B cell (primary cell): ENCODE measurements around the gene AMPH. TPM values are rescaled to one million over a fixed set of nuclear protein-coding genes. Genes with fewer than 3 reads are reported as not detected.

Experiments used
- ATAC-seq: fragments of 200-7000 bp; cut with Tn5 transposase; one replicate; pipeline ENCODE4 v1.10.0; 2021; ENCODE audit warnings: low read depth, mild to moderate bottlenecking, moderate number of reproducible peaks, moderate library complexity
- CTCF ChIA-PET: fragments of 350-600 bp; sonication (Branson Sonifier 250); formaldehyde crosslinking; loops from one replicate; lab custom pipeline; 2021; ENCODE audit warnings: antibody characterized with exemption, inconsistent platforms; lab: Charles Lee
- POLR2A ChIA-PET: fragments of 350-600 bp; sonication (Branson Sonifier 250); formaldehyde crosslinking; loops from one replicate; lab custom pipeline; 2021; ENCODE audit warnings: antibody characterized with exemption; lab: Charles Lee
- DNase-seq: peaks from one replicate; pipeline ENCODE4 v3.0.0; 2013
- H2AFZ ChIP-seq: 2 replicates; pipeline ENCODE4 v1.6.1; 2012; ENCODE audit warnings: mild to moderate bottlenecking, low read depth, low read length; ENCODE audit not compliant: insufficient read depth, poor library complexity, severe bottlenecking
- H3K27ac ChIP-seq, 2 donors: 1 replicate in 1 of 2; 2 replicates in 1 of 2; pipeline ENCODE4 v1.5.1; 2012 to 2013; ENCODE audit warnings: low read length in 2 of 2, mild to moderate bottlenecking in 2 of 2, moderate library complexity in 1 of 2
- H3K27me3 ChIP-seq, 4 experiments: fragments of 200-600 bp in 1 of 4; sonication (generic) in 1 of 4; replicated peaks in 1 of 4; 1 replicate in 2 of 4; 2 replicates in 2 of 4; pipeline versions ENCODE4 v1.6.1 to v1.7.0; 2013 to 2016; ENCODE audit warnings: low read length in 3 of 4, mild to moderate bottlenecking in 2 of 4, mixed read lengths in 1 of 4, moderate library complexity in 1 of 4; ENCODE audit not compliant: insufficient read depth in 4 of 4, control insufficient read depth in 3 of 4; ENCODE audit errors: control extremely low read depth in 1 of 4
- H3K36me3 ChIP-seq, 2 experiments: replicated peaks in 1 of 2; 1 replicate in 1 of 2; 2 replicates in 1 of 2; pipeline versions ENCODE4 v1.6.1 to v1.7.1; 2013; ENCODE audit warnings: low read length in 1 of 2; ENCODE audit not compliant: insufficient read depth in 2 of 2, control insufficient read depth in 1 of 2; ENCODE audit errors: control extremely low read depth in 1 of 2, extremely low read depth in 1 of 2
- H3K4me1 ChIP-seq, 2 donors: fragments of 200-600 bp in 1 of 2; sonication (generic) in 1 of 2; 1 replicate in 1 of 2; 2 replicates in 1 of 2; pipeline versions ENCODE4 v1.5.1 to v1.6.1; 2013 to 2017; ENCODE audit warnings: low read length in 2 of 2; ENCODE audit not compliant: control insufficient read depth in 2 of 2, insufficient read depth in 2 of 2
- H3K4me2 ChIP-seq: replicated peaks from 2 replicates; pipeline ENCODE3; 2012; ENCODE audit warnings: mild to moderate bottlenecking, low read depth, low read length; ENCODE audit not compliant: poor library complexity, severe bottlenecking
- H3K4me3 ChIP-seq, 5 experiments: fragments of 200-600 bp in 1 of 5; sonication (generic) in 1 of 5; 1 replicate in 3 of 5; 2 replicates in 2 of 5; pipeline versions ENCODE4 v1.5.1 to v1.7.0; 2011 to 2016; ENCODE audit warnings: low read length in 4 of 5, mild to moderate bottlenecking in 4 of 5, low read depth in 2 of 5, control low read depth in 1 of 5, moderate library complexity in 1 of 5; ENCODE audit not compliant: insufficient read depth in 1 of 5; ENCODE audit errors: control extremely low read depth in 1 of 5, extremely low read depth in 1 of 5
- H3K79me2 ChIP-seq: fragments of 200-600 bp; sonication (generic); one replicate; pipeline ENCODE4 v1.6.0; 2016; ENCODE audit warnings: low read length; ENCODE audit not compliant: control insufficient read depth, insufficient read depth
- H3K9ac ChIP-seq: fragments of 200-600 bp; sonication (generic); 2 replicates; pipeline ENCODE4 v1.6.1; 2017; ENCODE audit warnings: mild to moderate bottlenecking, low read length, moderate library complexity
- H3K9me3 ChIP-seq, 3 donors: one replicate each; pipeline versions ENCODE4 v1.6.1 to v1.7.1; 2013; ENCODE audit warnings: low read length in 2 of 3; ENCODE audit not compliant: control insufficient read depth in 2 of 3, insufficient read depth in 1 of 3; ENCODE audit errors: control extremely low read depth in 1 of 3
- H4K20me1 ChIP-seq: 2 replicates; pipeline ENCODE4 v1.6.0; 2012; ENCODE audit warnings: mild to moderate bottlenecking, low read length; ENCODE audit not compliant: insufficient read depth, control insufficient read depth, poor library complexity, severe bottlenecking
- H3K27ac Mint-ChIP-seq: one replicate; pipeline ENCODE4 v1.8.0; 2021; ENCODE audit warnings: mixed read lengths
- H3K27me3 Mint-ChIP-seq: one replicate; pipeline ENCODE4 v1.8.0; 2021; ENCODE audit warnings: mixed read lengths
- H3K4me1 Mint-ChIP-seq: one replicate; pipeline ENCODE4 v1.8.0; 2021; ENCODE audit warnings: mixed read lengths
- H3K4me3 Mint-ChIP-seq: one replicate; pipeline ENCODE4 v1.8.0; 2021; ENCODE audit warnings: mixed read lengths
- H3K9me3 Mint-ChIP-seq: one replicate; pipeline ENCODE4 v1.8.0; 2022; ENCODE audit warnings: mixed read lengths; ENCODE audit not compliant: insufficient read depth
- EZH2 ChIP-seq: IDR thresholded peaks from 2 replicates; pipeline ENCODE4 v1.6.1; 2012; ENCODE audit warnings: borderline replicate concordance, low read depth, mild to moderate bottlenecking, moderate library complexity, low read length; ENCODE audit not compliant: insufficient read depth, poor library complexity, severe bottlenecking
- WGBS: methylation state at CpG from one replicate; pipeline ENCODE4 v1.1.5; 2013; ENCODE audit warnings: missing lambda C conversion rate; ENCODE audit not compliant: insufficient coverage; 5-methylcytosine and 5-hydroxymethylcytosine counted together
- intact Hi-C: fragments of 100-400 bp; cut with micrococcal nuclease; formaldehyde crosslinking; loops from one replicate; pipeline ENCODE4 v1.10.0; 2022
- polyA plus RNA-seq: library from polyadenylated mRNA; depleted of rRNA; stranded (reverse); fragments of >200 nt; gene quantifications from 2 replicates; pipeline ENCODE4 v1.2.3, GENCODE V29; 2012
- total RNA-seq, 2 donors: library from RNA; stranded (reverse); fragments of 120-200 nt in 1 of 2; gene quantifications; 1 replicate in 1 of 2; 2 replicates in 1 of 2; pipeline versions ENCODE4 v1.2.3 to v1.2.4, GENCODE V29; 2013 to 2022
- TF ChIP-seq, protein P1 (sequence below): fragments of 200-600 bp; IDR thresholded peaks from one replicate; pipeline ENCODE4 v1.8.0; 2022; ENCODE audit warnings: antibody characterized with exemption, mild to moderate bottlenecking

AMPH gene
- total and polyA plus RNA-seq, 2 donors (not counting 1 experiment from before 2014, with no cell fraction given), result not detected

DNA sequence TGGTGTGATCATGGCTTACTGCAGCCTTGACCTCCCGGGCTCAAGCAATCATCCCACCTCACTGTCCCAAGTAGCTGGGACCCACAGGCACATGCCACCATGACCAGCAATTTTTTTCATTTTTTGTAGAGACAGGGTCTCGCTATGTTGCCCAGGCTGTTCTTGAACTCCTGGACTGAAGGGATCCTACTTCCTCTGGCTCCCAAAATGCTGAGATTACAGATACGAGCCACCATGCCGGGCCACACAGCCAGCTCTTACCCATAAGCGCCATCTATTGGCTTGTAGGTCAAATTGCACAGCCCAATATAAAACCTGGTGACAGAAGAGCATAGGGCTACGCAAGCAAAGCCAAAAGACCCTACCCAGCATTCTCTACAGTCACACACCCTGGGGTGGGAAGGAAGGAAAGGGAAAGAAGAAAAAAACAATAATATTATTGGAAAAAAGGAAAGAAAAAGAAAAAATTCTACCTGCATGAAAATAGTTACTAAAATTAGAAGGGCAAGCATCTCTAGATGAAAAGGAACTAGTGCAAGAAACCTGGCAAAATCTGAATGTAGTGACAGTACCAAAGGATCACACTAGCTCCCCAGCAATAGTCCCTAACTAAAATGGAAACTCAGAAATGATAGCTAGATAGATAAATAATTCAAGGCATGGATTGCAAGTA lies 29.4 kb upstream of the AMPH start:
- no peaks in the 10 kb centered on the region for H3K4me1 Mint-ChIP-seq
- H3K27ac Mint-ChIP-seq, result no peak overlapping the region
- Histone ChIP-seq H4K20me1 (no peaks in the 10 kb centered on the region), H3K9ac (no peak overlapping the region), H3K9me3 (no peaks in the 10 kb centered on the region), H3K36me3 (no peaks in the 10 kb centered on the region), H3K4me3 (no peak overlapping the region), H3K27me3 (peaks cover 0 to 3% (median 0%) of the 10 kb centered on the region in 4 experiments), H3K79me2 (no peaks in the 10 kb centered on the region), H3K27ac (no peak overlapping the region), H3K4me1 (no peaks in the 10 kb centered on the region), H2AFZ (peak overlapping the region; percentile 24), H3K4me2 (no peak overlapping the region)
- no peak for TF ChIP-seq EZH2
- TF ChIP-seq, protein P1, sequence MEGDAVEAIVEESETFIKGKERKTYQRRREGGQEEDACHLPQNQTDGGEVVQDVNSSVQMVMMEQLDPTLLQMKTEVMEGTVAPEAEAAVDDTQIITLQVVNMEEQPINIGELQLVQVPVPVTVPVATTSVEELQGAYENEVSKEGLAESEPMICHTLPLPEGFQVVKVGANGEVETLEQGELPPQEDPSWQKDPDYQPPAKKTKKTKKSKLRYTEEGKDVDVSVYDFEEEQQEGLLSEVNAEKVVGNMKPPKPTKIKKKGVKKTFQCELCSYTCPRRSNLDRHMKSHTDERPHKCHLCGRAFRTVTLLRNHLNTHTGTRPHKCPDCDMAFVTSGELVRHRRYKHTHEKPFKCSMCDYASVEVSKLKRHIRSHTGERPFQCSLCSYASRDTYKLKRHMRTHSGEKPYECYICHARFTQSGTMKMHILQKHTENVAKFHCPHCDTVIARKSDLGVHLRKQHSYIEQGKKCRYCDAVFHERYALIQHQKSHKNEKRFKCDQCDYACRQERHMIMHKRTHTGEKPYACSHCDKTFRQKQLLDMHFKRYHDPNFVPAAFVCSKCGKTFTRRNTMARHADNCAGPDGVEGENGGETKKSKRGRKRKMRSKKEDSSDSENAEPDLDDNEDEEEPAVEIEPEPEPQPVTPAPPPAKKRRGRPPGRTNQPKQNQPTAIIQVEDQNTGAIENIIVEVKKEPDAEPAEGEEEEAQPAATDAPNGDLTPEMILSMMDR, result peak; percentile 83
- ChIA-PET POLR2A (no interaction called here), CTCF (interaction anchor here (0.6 to 8.9 kb wide), 18 partner anchors 8 to 751 kb away, joined by 3 to 116 read pairs (median 4); partner anchors contain the start of gene AMPH)
- peaks cover under 1% of the 10 kb centered on the region for H3K9me3 Mint-ChIP-seq
- peak; percentile 66 for DNase-seq
- ATAC-seq, result peak; percentile 63
- H3K27me3 Mint-ChIP-seq, result peaks cover 34% of the 10 kb centered on the region
- 32% methylated on average over 5 of the region's 6 CpGs for WGBS
- intact Hi-C loops, result loop anchor here (1.0 kb wide), 1 partner anchor 262 kb away; no protein-coding TSS in a partner anchor
- H3K4me3 Mint-ChIP-seq, result no peak overlapping the region

DNA sequence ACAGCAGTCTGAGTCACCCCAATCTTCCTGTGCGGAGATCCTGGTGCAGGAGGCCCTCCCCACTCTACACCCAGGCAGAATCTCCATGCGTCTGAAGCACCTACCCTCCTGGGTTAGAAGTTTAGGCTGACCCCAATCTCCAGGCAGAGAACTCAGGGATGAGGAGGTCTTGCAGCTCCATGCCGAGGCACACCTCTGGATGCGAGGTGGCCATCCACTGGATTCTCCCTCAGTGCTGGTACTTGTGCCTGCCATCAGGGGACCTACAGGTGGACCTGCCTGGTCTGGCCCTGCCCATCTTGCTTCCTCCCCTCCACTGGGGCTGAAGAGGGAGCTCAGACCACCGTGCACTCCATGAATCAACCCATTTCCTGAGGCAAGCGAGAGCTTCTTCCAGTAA lies 28.8 kb upstream of the AMPH start:
- Mint-ChIP-seq H3K9me3 (no peaks in the 10 kb centered on the region), H3K4me1 (no peaks in the 10 kb centered on the region), H3K27ac (no peak overlapping the region), H3K27me3 (peaks cover 35% of the 10 kb centered on the region), H3K4me3 (no peak overlapping the region)
- Histone ChIP-seq H3K4me1 (no peaks in the 10 kb centered on the region), H3K9me3 (no peaks in the 10 kb centered on the region), H4K20me1 (no peaks in the 10 kb centered on the region), H3K4me2 (no peak overlapping the region), H3K4me3 (no peak overlapping the region), H3K9ac (no peak overlapping the region), H3K79me2 (no peaks in the 10 kb centered on the region), H3K27me3 (peaks cover 0 to 3% (median 0%) of the 10 kb centered on the region in 4 experiments), H3K36me3 (no peaks in the 10 kb centered on the region), H3K27ac (no peak overlapping the region), H2AFZ (no peak overlapping the region)
- CTCF ChIA-PET, result interaction anchor here (0.6 to 8.9 kb wide), 17 partner anchors 9 to 752 kb away, joined by 3 to 116 read pairs (median 4); partner anchors contain the start of gene AMPH
- no peak for DNase-seq
- 98% methylated on average over 4 of the region's 6 CpGs for WGBS
- TF ChIP-seq, protein P1, result no peak
- TF ChIP-seq EZH2, result no peak
- ATAC-seq, result no peak
- POLR2A ChIA-PET, result no interaction called here
- intact Hi-C loops, result loop anchor here (1.0 kb wide), 1 partner anchor 262 kb away; no protein-coding TSS in a partner anchor
